ENCODE data around the gene ZNF839. TPM values are rescaled to one million over a fixed set of nuclear protein-coding genes. Genes with fewer than 3 reads are reported as not detected.
"Not testable (repeated sequence)": the region's sequence is repeated elsewhere in the genome, so short reads cannot be mapped to it uniquely, and the experiment has no call there.

Gene ZNF839
- total RNA-seq, 2 donors from 2014 or later, result 4.2 to 7.0 TPM

DNA sequence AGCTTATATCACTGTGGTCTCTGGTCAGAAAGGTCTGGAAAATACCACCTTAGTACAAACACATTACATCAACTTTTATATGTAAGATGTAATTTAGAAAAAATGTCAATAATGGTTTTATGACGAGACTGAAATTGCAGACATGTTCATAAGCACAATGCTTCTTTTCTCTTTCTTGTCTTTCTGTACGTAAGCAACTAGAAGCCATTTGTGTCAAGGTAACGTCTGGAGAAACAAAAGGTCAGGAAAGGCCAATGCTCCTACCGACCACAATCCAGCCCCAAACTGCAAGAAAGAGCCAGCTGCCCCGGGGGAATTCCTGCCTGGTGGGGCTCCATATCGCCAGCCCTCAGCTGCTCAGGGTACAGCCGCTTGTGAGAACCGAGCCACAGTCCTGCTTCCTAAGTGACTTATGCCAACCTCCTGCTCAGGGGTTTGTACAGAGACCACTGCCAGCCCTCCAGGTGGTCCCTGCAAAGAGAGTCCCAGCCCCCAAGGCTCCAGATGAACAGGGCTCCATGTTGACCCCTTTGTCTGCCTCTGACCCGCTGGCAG, 6.3 kb downstream of the ZNF839 start:
- H3K4me1 ChIP-seq (ENCODE audit: control insufficient read depth in 1 of 2, low read depth in 2 of 2), result peaks cover 0 to 9% of the 10 kb centered on the region in 2 donors
- no peak overlapping the region for H3K4me3 ChIP-seq
- no peaks in the 10 kb centered on the region for H3K36me3 ChIP-seq
- no peaks in the 10 kb centered on the region for H3K9me3 ChIP-seq
- H3K27me3 ChIP-seq (replicated peaks; ENCODE audit: insufficient read depth), result no peaks in the 10 kb centered on the region
- TF ChIP-seq, protein P1, sequence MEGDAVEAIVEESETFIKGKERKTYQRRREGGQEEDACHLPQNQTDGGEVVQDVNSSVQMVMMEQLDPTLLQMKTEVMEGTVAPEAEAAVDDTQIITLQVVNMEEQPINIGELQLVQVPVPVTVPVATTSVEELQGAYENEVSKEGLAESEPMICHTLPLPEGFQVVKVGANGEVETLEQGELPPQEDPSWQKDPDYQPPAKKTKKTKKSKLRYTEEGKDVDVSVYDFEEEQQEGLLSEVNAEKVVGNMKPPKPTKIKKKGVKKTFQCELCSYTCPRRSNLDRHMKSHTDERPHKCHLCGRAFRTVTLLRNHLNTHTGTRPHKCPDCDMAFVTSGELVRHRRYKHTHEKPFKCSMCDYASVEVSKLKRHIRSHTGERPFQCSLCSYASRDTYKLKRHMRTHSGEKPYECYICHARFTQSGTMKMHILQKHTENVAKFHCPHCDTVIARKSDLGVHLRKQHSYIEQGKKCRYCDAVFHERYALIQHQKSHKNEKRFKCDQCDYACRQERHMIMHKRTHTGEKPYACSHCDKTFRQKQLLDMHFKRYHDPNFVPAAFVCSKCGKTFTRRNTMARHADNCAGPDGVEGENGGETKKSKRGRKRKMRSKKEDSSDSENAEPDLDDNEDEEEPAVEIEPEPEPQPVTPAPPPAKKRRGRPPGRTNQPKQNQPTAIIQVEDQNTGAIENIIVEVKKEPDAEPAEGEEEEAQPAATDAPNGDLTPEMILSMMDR (IDR thresholded peaks at IDR 0.05), result no peak
- no peak overlapping the region for H3K27ac ChIP-seq
- DNase-seq (ENCODE audit: low spot score) (no peak), ATAC-seq (ENCODE audit: insufficient number of reproducible peaks, low FRiP score, low read depth) (no peak)

DNA sequence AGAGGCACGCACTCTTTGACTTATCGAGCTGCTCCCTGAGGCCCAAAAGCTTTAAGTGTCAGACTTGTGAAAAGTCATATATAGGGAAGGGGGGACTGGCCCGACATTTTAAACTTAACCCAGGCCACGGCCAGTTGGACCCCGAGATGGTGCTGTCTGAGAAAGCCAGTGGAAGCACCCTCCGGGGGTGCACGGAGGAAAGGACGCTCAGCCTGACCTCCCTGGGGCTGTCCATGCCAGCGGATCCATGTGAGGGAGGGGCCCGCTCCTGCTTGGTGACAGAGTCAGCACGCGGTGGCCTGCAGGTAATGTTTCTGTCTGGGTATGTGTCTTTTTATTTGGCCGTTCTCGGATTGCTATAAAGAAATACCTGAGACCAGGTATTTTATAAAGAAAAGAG, 7.0 kb downstream of the ZNF839 start:
- TF ChIP-seq, protein P1 (IDR thresholded peaks at IDR 0.05), result no peak
- Histone ChIP-seq H3K4me3 (no peak overlapping the region), H3K36me3 (no peaks in the 10 kb centered on the region), H3K9me3 (no peaks in the 10 kb centered on the region), H3K4me1 (ENCODE audit: control insufficient read depth in 1 of 2, low read depth in 2 of 2) (peaks cover 0 to 6% of the 10 kb centered on the region in 2 donors), H3K27me3 (replicated peaks; ENCODE audit: insufficient read depth) (no peaks in the 10 kb centered on the region), H3K27ac (no peak overlapping the region)
- ATAC-seq (ENCODE audit: insufficient number of reproducible peaks, low FRiP score, low read depth) (no peak), DNase-seq (ENCODE audit: low spot score) (no peak)

DNA sequence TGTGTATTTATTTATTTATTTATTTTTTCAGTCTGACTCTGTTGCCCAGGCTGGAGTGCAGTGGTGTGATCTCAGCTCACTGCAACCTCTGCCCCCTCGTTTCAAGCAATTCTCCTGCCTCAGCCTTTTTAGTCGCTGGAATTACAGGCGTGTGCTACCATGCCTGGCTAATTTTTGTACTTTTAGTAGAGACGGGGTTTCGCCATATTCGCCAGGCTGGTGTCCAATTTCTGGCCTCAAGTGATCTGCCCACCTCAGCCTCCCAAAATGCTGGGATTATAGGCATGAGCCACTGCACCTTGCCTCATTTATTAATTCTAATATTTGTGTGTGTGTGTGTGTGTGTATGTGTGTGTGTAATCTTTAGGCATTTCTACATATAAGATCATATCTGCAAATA, 9.8 kb downstream of the ZNF839 start:
- not testable (repeated sequence) for H3K4me3 ChIP-seq; H3K27me3 ChIP-seq (replicated peaks; ENCODE audit: insufficient read depth); H3K36me3 ChIP-seq; DNase-seq (ENCODE audit: low spot score); H3K4me1 ChIP-seq (ENCODE audit: control insufficient read depth in 1 of 2, low read depth in 2 of 2); H3K27ac ChIP-seq; H3K9me3 ChIP-seq; ATAC-seq (ENCODE audit: insufficient number of reproducible peaks, low FRiP score, low read depth)

DNA sequence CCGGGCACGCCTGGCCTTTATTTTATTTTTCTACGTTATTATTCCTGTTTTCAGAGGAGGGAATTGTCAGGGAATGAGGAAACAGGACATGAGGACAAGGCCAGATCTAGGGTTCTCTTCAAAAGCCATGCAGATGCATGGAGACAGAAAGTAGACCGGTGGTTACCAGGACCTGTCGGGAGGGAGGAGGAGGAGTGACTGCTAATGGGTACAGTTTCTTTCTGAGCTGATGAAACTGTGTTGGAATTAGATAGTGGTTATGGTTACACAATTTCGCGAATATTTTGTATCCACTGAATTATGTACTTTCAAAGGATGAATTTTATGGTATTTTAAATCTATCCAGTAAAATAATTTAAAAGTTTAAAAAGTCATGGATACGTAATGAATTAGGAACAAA, 11.3 kb downstream of the ZNF839 start:
- H3K27ac ChIP-seq, result no peak overlapping the region
- no peak overlapping the region for H3K4me3 ChIP-seq
- DNase-seq (ENCODE audit: low spot score) (no peak), ATAC-seq (ENCODE audit: insufficient number of reproducible peaks, low FRiP score, low read depth) (no peak)
- TF ChIP-seq, protein P1 (IDR thresholded peaks at IDR 0.05), result no peak
- no peaks in the 10 kb centered on the region for H3K27me3 ChIP-seq (replicated peaks; ENCODE audit: insufficient read depth)
- peaks cover 8% of the 10 kb centered on the region for H3K36me3 ChIP-seq
- no peaks in the 10 kb centered on the region for H3K4me1 ChIP-seq (ENCODE audit: control insufficient read depth in 1 of 2, low read depth in 2 of 2)
- H3K9me3 ChIP-seq, result no peaks in the 10 kb centered on the region

DNA sequence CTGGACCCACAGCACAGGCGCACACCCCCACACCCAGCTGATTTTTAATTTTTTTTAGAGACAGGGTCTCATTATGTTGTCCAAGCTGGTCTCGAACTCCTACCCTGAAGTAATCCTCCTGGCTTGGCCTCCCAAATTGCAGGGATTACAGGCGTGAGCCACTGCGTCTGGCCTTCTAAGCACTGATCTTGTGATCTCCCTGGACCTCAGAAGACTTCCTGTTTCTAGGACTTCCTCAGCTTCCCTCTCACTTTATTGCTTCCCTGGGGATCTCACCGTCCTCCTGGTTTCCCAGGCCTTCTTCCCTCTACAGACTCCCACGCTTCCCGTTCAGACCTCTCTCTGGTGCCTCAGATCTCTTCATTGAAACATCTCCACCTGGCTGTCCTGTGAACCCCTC, 13.8 kb downstream of the ZNF839 start:
- peaks cover 18% of the 10 kb centered on the region for H3K36me3 ChIP-seq

More for the DNA sequence above, 13.8 kb downstream of the ZNF839 start:
- Histone ChIP-seq H3K27ac (no peak overlapping the region), H3K27me3 (replicated peaks; ENCODE audit: insufficient read depth) (no peaks in the 10 kb centered on the region), H3K4me3 (no peak overlapping the region), H3K9me3 (no peaks in the 10 kb centered on the region), H3K4me1 (ENCODE audit: control insufficient read depth in 1 of 2, low read depth in 2 of 2) (no peaks in the 10 kb centered on the region)
- ATAC-seq (ENCODE audit: insufficient number of reproducible peaks, low FRiP score, low read depth) (no peak), DNase-seq (ENCODE audit: low spot score) (no peak)
- TF ChIP-seq, protein P1 (IDR thresholded peaks at IDR 0.05), result no peak
